Tibial nerve (tissue), 4 donors: Measurements from ENCODE around the gene RPL26. TPM values are rescaled to one million over a fixed set of nuclear protein-coding genes. Genes with fewer than 3 reads are reported as not detected.
A peak's percentile ranks its signal among the peaks of the same experiment; 100 is the strongest.
"Not testable (repeated sequence)": the region's sequence is repeated elsewhere in the genome, so short reads cannot be mapped to it uniquely, and the experiment has no call there.

Experiments used
- DNase-seq, 2 donors: peaks; one replicate each; pipeline ENCODE4 v3.0.0-alpha.2; 2019; ENCODE audit warnings: low spot score in 2 of 2
- H3K27ac ChIP-seq, 4 donors: fragments of 200-600 bp; sonication (generic) in 3 of 4; one replicate each; pipeline ENCODE4 v1.5.1; 2017 to 2019; ENCODE audit warnings: mild to moderate bottlenecking in 1 of 4
- H3K27me3 ChIP-seq, 2 donors: fragments of 200-600 bp; sonication (generic) in 1 of 2; one replicate each; pipeline versions ENCODE4 v1.5.1 to v1.6.0; 2017 to 2019
- H3K36me3 ChIP-seq, 3 donors: fragments of 200-600 bp; sonication (generic); one replicate each; pipeline ENCODE4 v1.5.1; 2018 to 2019
- H3K4me1 ChIP-seq, 4 donors: fragments of 200-600 bp; sonication (generic) in 3 of 4; one replicate each; pipeline ENCODE4 v1.5.1; 2017 to 2019
- H3K4me3 ChIP-seq, 4 donors: fragments of 200-600 bp; sonication (generic) in 3 of 4; one replicate each; pipeline ENCODE4 v1.5.1; 2017 to 2019; ENCODE audit warnings: mild to moderate bottlenecking in 1 of 4, moderate library complexity in 1 of 4
- H3K9me3 ChIP-seq, 4 donors: fragments of 200-600 bp; sonication (generic) in 3 of 4; one replicate each; pipeline ENCODE4 v1.5.1; 2017 to 2019
- CTCF ChIP-seq, 5 experiments: fragments of 200-600 bp in 3 of 5; fragments of 450-650 bp in 2 of 5; sonication (generic) in 3 of 5; IDR thresholded peaks; one replicate each; pipeline ENCODE4 v1.5.1; 2016 to 2019; ENCODE audit warnings: antibody characterized with exemption in 5 of 5, mild to moderate bottlenecking in 3 of 5, moderate library complexity in 2 of 5
- EP300 ChIP-seq, 2 donors: sonication (generic); formaldehyde crosslinking; IDR thresholded peaks; one replicate each; pipeline ENCODE4 v1.6.1; 2017; ENCODE audit warnings: antibody characterized with exemption in 2 of 2, mild to moderate bottlenecking in 1 of 2
- POLR2A ChIP-seq, 2 donors: fragments of 450-650 bp; IDR thresholded peaks; one replicate each; pipeline ENCODE4 v1.6.1; 2017; ENCODE audit warnings: antibody characterized with exemption in 2 of 2, mild to moderate bottlenecking in 2 of 2, moderate library complexity in 2 of 2
- WGBS, 2 donors: methylation state at CpG; one replicate each; pipeline ENCODE4 v1.1.5; 2018; 5-methylcytosine and 5-hydroxymethylcytosine counted together
- total RNA-seq, 4 donors: library from RNA; depleted of rRNA; stranded (reverse); fragments of >200 nt; gene quantifications; one replicate each; pipeline ENCODE4 v1.1.0, GENCODE V29; 2016

The RPL26 gene
- total RNA-seq, 4 donors from 2014 or later: 2,635 to 3,277 (median 2,694) TPM

GRCh38 chr17:8382052-8382879, 727 bp downstream of the RPL26 start:
- no peak for DNase-seq

GRCh38 chr17:8380049-8380448, 2.9 kb downstream of the RPL26 start:
- H3K27me3 ChIP-seq: no peaks in the 10 kb centered on the region
- no peak for TF ChIP-seq CTCF (IDR thresholded peaks at IDR 0.05)
- TF ChIP-seq POLR2A (IDR thresholded peaks at IDR 0.05): no peak
- TF ChIP-seq EP300 (IDR thresholded peaks at IDR 0.05): no peak
- no peak for DNase-seq
- H3K9me3 ChIP-seq: no peaks in the 10 kb centered on the region
- H3K4me1 ChIP-seq: peaks cover 0 to 77% (median 32%) of the 10 kb centered on the region in 4 donors
- no peak overlapping the region for H3K27ac ChIP-seq
- WGBS, 2 donors: 55 to 63% methylated on average over 3 of the region's 3 CpGs
- peaks cover 0 to 48% (median 17%) of the 10 kb centered on the region in 3 donors for H3K36me3 ChIP-seq
- no peak overlapping the region for H3K4me3 ChIP-seq

More at GRCh38 chr17:8382052-8382879, 727 bp downstream of the RPL26 start:
- H3K9me3 ChIP-seq: no peaks in the 10 kb centered on the region
- TF ChIP-seq POLR2A (IDR thresholded peaks at IDR 0.05): no peak
- no peak for TF ChIP-seq EP300 (IDR thresholded peaks at IDR 0.05)
- TF ChIP-seq CTCF (IDR thresholded peaks at IDR 0.05): no peak
- peak overlapping the region; percentile 8 to 91 (median 73) for H3K27ac ChIP-seq
- peaks cover 0 to 64% (median 25%) of the 10 kb centered on the region in 4 donors for H3K4me1 ChIP-seq
- no peaks in the 10 kb centered on the region for H3K27me3 ChIP-seq
- peak overlapping the region; percentile 51 to 82 (median 69) for H3K4me3 ChIP-seq
- H3K36me3 ChIP-seq: peaks cover 0 to 44% (median 17%) of the 10 kb centered on the region in 3 donors
- 20 to 21% methylated on average over 27 of the region's 27 CpGs for WGBS, 2 donors

- Histone ChIP-seq H3K4me1 (peaks cover 0 to 68% (median 27%) of the 10 kb centered on the region in 4 donors), H3K36me3 (peaks cover 0 to 55% (median 17%) of the 10 kb centered on the region in 3 donors)
- WGBS, 2 donors: 73% methylated on average over 8 of the region's 8 CpGs
- DNase-seq, H3K9me3 ChIP-seq, H3K27me3 ChIP-seq, H3K4me3 ChIP-seq, H3K27ac ChIP-seq: not testable (repeated sequence)
Measured at GRCh38 chr17:8378117-8378516, 4.9 kb downstream of the RPL26 start.

GRCh38 chr17:8377422-8377821, 5.6 kb downstream of the RPL26 start:
- WGBS, 2 donors: 85 to 88% methylated on average over 4 of the region's 4 CpGs
- TF ChIP-seq POLR2A (IDR thresholded peaks at IDR 0.05): no peak
- no peak for TF ChIP-seq CTCF (IDR thresholded peaks at IDR 0.05)
- no peak for TF ChIP-seq EP300 (IDR thresholded peaks at IDR 0.05)
- Histone ChIP-seq H3K36me3 (peaks cover 0 to 55% (median 17%) of the 10 kb centered on the region in 3 donors), H3K4me3 (no peak overlapping the region), H3K27ac (peak overlapping the region in 1 of 4 donors; percentile 81), H3K9me3 (no peaks in the 10 kb centered on the region), H3K4me1 (peaks cover 0 to 68% (median 27%) of the 10 kb centered on the region in 4 donors), H3K27me3 (no peaks in the 10 kb centered on the region)
- no peak for DNase-seq

GRCh38 chr17:8376271-8377067, 6.5 kb downstream of the RPL26 start, which contains the start of gene KRABD2:
TSS of gene KRABD2 (minus strand) at chr17:8376704.
- Histone ChIP-seq H3K27me3 (no peaks in the 10 kb centered on the region), H3K4me3 (peak within 1 kb of the TSS; percentile 52 to 77 (median 66)), H3K36me3 (peaks cover 0 to 57% (median 17%) of the 10 kb centered on the region in 3 donors), H3K4me1 (peaks cover 0 to 65% (median 19%) of the 10 kb centered on the region in 4 donors), H3K9me3 (no peaks in the 10 kb centered on the region), H3K27ac (peak within 1 kb of the TSS; percentile 69 to 91 (median 84))
- TF ChIP-seq POLR2A (IDR thresholded peaks at IDR 0.05) (peak in 1 of 2 donors; percentile 67), CTCF (IDR thresholded peaks at IDR 0.05) (peak; percentile 58 to 78 (median 64)), EP300 (IDR thresholded peaks at IDR 0.05) (peak; percentile 19 to 76)
- 1 to 3% methylated on average over 16 to 35 of the region's 41 CpGs for WGBS, 2 donors
- peak; percentile 65 to 76 for DNase-seq
